NOMO-1 treated with DMSO at 0.1 percent for 48 hours (cell line): ENCODE data around the gene PANK3.
"Not testable (repeated sequence)": the region's sequence is repeated elsewhere in the genome, so short reads cannot be mapped to it uniquely, and the experiment has no call there.

ENCODE experiments used
- DNase-seq: peaks from one replicate; lab custom pipeline; 2025; ENCODE audit not compliant: unreplicated experiment; lab: John Stamatoyannopoulos, UW

The PANK3 gene

DNA sequence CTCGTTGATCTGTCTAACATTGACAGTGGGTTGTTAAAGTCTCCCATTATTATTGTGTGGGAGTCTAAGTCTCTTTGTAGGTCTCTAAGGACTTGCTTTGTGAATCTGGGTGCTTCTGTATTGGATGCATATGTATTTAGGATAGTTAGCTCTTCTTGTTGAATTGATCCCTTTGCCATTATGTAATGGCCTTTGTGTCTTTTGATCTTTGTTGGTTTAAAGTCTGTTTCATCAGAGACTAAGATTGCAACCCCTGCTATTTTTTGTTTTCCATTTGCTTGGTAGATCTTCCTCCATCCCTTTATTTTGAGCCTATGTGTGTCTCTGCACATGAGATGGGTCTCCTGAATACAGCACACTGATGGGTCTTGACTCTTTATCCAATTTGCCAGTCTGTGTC lies 17.0 kb upstream of the PANK3 start:
- DNase-seq: not testable (repeated sequence)

DNA sequence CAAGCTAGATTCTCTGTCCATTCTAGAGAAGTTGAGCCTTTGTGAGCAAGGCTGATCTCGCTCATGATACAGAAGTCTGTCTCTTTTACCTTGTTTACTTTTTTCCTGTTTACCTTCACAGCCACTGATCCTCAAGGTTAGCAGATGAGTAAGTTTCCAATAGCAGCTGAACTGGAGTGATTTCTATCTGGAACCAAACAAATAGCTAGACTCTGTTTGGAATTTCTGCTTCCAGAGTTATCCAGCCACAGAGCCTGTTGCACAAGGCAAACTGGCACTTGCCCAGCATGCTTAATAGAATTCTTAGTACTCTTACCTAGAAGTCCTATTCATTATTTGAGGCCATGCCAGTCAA lies 12.8 kb upstream of the PANK3 start:
- no peak for DNase-seq

DNA sequence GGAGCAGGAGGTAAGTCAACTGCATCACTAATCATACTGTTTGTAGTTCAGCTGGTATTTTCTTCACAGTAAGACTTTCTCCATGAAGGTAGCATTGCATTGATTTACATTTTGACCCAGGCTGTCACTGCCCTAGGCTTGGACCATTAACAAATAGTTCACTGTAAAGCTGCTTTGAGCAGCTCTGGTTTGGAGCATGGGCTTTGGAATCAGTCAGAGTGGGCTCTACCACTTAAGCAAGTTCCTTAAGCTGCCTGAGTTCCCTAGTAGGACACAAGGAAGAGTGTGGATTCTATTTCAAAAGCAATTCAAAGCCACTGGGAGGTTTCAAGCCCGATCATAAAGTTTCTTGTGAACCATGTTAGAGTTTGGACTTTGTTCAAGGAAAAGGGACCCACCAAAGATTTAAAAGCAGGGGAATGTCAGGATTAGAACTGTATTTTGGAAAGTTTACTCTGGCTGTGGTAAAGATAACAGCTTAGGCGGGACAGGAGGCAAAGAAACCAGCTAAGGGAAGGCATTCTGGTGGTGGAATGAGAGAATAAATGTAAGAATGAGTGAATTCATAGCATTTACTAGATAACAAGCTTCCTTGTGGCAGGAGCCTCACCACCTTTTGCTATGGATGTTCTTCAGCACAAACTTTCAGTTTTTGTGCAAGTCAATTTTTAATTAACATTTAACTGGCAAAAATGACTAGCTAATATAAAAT lies 12.3 kb upstream of the PANK3 start:
- no peak for DNase-seq

DNA sequence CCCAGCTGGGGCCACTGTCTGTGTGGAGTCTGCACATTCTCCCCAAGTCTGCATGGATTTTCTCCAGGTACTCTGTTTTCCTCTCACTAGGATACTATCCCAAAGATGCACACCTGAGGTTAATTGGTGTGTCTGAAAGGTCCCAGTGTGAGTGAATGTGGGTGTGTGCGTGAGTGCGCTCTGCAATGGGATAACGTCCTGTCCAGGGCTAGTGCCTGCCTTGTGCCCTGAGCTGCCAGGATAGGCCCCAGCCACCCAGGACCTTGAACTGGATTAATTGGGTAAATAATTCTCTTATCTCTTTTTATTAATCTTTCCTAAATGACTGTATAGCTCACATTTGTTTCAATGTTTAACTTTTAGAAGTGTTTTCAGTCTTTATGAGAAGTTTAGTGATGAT lies 11.5 kb upstream of the PANK3 start:
- no peak for DNase-seq

DNA sequence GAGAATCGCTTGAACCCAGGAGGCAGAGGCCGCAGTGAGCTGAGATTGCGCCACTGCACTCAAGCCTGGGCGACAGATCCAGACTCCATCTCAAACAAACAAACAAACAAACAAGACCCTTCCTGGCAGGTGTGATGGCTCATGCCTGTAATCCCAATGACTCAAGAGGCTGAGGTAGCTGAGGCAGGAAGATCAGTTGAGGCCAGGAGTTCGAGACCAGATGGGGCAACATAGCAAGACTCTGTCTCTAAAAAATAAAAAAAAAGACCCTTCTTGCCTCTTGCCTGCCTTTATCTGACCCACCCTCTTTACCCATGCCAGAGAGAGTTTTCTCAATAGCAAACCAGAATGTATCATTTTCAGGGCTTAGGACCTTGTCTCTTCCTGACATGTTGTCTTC lies 8.8 kb upstream of the PANK3 start:
- no peak for DNase-seq

DNA sequence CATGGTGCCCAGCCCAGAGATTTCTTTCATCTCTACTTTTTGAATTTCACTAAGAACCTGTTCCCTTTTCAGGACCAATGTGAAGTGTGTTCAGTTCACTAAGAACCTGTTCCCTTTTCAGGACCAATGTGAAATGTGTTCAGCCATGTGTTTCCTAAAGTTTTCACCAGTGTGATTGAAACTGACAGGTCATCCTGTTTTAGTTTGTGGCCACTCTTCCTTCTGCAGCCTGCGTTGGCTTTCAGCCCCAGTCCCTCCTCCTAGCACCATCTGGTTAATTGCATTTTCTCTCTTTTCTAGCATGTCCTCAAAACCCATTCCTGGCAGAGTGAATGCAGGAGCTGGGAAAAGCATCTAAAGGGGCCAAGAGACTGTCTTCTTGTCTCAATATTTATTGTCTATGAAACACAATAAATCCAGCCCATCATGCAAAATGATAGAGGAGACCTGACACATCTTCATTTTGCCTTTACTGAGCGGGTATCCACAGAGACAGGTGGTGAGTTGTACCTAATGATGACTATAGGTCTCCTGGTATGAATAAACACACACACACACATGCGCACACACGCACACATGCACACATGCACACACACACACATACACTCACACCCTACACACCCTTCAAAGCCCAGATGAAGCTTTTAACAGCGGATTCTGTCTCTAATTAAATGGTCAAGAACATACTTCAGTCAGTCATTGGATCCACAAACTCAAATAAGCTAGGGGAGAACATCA lies 6.1 kb upstream of the PANK3 start:
- DNase-seq: no peak

DNA sequence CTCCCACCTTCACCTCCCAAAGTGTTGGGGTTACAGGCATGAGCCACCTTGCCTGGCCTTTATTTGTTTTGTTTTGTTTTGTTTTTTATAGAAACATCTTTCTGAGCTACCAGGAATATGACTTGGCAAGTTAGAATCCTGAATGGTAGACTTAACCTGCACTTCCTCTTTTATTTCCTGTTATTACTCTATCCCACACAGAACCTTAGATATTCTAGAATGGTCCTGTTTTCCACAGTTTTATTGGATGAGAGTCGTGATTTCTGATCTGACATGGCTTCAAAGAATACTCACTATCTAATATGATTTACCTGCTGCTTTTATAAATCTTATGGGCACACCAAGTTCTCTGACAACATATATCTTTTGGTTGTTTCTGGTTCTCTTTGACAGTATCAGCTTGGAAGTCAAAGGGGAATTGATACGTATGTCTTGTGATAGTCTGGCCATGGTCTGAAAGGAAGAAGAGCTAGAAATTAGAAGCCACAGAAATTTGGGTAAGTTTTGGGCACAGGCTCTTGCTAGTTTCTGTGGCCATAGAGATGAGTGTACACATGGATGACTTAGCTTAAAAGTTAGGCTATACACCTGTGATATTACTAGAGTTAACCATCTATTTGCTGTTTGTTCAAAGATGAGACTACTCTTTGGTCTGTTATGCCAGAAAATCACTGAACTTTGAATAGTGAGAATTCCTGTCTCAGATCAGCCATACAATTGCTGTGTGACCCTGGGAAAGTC lies 4.7 kb upstream of the PANK3 start:
- DNase-seq: peak; percentile 12

DNA sequence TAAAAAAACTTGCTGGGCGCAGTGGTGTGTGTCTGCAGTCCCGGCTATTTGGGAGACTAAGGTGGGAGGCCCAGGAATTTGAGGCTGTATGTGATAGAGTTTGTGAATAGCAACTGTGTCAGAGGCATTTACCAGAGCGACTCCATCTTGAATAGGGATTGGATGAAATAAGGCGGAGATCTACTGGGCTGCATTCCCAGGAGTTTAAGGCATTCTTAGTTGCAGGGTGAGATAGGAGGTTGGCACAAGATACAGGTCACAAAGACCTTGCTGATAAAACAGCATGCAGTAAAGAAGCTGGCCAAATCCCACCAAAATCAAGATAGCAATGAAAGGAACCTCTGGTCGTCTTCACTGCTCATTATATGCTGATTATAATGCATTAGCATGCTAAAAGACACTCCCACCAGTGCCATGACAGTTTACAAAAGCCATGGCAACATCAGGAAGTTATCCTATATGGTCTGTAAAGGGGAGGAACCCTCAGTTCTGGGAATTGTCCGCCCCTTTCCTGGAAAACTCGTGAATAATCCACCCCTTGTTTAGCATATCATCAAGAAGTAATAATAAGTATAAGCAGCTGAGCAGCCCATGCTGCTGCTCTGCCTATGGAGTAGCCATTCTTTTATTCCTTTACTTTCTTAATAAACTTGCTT lies 1.8 kb upstream of the PANK3 start:
- DNase-seq: not testable (repeated sequence)

DNA sequence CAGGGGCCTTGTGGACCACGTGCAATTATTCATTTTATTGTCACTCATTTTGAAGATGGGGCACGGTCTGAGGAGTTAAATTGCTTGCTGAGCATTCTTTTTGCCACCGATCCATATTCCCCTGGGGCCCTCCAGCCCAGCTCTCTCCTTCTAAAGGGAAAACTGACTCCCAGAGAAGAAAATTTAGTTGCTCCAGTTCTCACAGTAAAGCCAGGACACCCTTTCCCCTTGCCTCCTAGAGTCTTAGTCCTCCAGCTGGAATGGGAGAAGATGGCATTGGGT lies 1.0 kb upstream of the PANK3 start:
- no peak for DNase-seq

DNA sequence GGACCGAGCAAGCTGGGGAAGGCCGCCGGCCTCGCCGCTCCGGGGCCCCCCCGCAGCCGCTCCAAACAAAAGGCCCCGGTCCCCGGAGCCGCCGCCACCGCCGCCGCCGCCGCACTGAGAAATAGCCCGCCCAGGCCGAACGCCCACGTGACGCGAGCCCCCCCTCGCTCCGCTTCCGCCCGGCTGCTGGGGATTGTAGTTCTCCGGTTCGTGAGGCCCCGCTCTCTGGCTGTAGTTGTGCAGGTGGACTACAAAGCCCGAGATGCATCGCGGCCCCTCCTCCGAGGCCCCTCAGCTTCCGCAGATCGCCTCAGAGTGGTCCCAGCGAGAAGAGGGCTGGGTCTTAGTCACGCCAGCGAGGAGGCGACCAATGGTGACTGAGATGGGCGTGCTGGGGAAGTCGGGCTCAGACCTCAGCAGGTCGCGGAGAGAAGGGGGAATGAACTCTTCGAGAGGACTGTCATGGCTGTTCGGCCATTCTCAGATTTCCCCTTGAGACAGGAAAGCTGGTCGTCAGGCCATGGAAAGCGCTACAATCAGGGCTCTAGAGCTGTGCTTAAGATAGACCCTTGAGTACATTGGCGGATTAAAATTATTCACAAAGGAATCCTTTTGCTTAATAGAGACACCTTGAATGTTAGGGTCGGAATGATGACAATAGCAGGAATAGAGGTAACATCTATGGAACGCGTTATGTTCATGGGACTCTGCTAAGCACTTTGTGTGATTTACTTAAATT lies 489 bp upstream of the PANK3 start:
- DNase-seq: peak; percentile 99

DNA sequence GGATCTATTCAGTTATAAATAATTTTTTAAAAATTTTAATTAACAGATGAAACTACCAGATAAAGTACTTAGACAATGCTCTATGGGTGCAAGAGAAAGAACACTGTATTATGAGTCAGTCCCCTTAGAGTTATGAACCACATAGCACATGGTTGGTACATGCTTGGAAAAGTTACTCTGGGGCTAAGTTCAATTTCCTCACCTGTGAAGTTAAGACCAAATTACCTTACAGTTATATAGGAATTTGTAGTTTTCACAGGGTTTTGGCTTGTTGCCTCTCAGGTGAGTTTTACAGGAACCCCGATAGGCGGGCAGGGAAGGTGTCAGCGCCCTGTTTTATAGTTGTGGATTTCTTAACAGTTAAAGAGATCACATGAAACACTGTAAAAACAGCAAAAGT lies 1.2 kb downstream of the PANK3 start:
- peak; percentile 20 for DNase-seq

DNA sequence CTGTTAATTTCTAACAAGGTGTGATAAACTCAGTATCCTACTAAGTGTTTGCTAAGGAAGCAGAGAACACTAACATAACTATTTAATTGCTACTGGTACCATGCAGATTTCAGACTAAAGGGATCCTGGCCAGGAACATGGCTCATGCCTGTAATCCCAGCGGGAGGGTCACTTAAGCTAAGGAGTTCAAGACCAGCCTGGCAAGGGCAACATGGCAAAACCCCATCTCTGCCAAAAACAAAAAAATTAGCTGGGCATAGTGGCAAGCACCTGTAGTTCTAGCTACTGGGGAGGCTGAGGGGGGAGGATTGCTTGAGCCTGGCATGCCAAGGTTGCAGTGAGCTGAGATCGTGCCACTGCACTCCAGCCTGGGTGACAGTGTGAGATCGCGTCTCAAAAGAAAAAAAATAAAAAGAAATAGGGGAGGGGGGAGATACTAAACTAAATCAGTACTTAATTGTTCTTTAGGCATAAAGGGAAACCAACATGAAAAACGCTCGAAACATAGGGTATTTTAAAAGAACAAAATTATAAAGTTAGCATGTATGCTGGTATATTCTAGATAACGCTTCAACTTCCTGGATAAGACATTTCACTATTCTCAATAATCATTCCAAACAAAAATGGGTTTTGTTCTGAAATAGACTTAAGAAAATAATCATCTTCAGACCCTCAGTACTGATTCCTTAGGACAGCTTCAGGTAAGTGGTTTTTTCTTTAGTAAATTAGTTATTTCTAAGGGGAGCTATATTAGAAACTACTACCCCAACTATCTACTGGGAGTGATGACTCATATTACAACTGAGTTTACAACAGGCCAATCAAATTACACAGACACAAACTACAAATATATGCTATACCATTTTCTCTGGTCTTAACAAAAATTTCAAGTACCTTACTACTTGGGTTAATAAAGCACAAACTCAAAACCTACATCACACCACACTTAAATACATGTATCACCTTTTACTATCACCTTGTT lies 3.5 kb downstream of the PANK3 start:
- no peak for DNase-seq

DNA sequence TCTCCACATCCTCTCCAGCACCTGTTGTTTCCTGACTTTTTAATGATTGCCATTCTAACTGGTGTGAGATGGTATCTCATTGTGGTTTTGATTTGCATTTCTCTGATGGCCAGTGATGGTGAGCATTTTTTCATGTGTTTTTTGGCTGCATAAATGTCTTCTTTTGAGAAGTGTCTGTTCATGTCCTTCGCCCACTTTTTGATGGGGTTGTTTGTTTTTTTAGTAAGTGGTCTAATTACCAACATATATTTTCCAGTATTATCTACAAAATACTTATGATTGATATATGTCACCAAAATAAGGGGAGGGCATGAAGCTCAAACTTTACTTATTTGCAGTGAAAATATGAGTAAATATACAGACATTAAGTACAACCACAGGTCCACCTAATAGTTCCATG lies 5.0 kb downstream of the PANK3 start:
- DNase-seq: not testable (repeated sequence)

DNA sequence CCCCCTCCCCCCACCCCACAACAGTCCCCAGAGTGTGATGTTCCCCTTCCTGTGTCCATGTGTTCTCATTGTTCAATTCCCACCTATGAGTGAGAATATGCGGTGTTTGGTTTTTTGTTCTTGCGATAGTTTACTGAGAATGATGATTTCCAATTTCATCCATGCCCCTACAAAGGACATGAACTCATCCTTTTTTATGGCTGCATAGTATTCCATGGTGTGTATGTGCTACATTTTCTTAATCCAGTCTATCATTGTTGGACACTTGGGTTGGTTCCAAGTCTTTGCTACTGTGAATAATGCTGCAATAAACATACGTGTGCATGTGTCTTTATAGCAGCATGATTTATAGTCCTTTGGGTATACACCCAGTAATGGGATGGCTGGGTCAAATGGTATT lies 5.5 kb downstream of the PANK3 start:
- DNase-seq: not testable (repeated sequence)

DNA sequence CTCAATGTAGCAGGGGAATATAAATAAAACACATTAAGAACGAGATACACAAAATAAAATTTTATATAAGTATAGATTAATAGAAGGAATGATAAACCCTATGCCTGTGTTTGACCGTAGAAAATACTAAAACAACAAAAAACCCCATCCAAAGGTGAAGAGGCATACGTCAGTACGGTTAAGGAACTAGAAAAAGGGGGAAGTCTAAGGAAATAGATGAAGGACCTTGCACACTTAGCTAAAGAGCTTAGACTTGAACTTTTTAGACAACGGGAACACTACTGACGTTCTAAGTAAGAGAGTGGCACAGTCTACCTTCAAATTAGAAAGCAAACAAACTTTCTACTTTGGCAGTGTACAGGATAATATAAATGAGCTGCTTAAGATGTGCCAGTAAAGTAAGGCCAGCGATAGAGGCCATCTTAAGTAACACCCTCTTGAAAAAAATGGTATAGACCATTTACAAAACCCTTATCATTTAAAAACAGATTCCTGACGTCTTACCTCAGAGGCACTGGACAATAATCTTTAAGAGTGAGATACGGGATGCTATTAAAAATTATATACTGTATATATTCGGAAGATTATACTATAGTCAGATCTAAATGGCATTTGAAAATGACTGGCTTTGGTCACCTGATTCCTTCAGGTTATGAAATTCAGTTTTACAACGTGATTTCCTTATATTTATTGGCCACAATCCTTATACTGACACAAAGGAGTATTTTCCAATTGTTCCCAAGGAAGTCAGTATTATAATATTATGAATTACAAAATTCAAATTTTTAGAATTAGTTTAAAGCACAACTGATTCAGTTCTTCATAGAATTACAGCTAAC lies 8.5 kb downstream of the PANK3 start:
- DNase-seq: no peak

DNA sequence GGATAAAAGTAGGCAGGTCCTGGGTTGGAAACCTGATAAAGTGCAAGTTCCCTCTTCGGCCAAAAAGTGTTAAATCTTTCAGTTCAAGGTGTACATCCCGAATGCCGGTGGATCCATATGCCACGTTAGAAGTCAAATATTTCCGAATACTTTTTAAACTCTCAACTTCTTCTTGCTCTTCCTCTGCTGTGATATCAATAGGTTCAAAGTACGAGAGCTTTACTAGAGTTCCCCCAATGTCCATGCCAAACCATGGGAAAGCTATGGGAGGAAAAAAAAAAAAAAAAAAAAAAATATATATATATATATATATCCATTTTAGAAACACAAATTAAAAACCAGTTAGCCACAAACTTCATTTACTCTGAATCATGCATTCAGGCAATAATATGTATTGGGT lies 10.4 kb downstream of the PANK3 start:
- no peak for DNase-seq

DNA sequence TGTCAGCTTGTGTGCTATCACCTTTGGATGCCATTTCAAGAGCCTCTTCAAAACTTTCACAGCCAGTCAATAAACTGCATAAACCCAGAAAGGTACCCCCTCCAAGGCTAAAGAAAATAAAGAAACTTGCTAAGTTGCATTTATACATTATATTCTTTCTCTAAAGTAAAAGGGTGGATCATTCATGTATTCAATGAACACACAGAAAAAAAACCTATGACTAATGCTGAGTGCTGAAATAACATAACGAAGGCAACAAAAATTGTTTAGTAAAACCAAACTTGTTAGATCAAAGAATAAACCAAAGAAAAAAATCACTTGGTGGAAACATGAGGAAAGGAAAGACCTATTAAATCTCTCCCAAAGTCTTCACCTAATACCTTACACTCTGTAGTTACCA lies 15.2 kb downstream of the PANK3 start:
- DNase-seq: no peak

DNA sequence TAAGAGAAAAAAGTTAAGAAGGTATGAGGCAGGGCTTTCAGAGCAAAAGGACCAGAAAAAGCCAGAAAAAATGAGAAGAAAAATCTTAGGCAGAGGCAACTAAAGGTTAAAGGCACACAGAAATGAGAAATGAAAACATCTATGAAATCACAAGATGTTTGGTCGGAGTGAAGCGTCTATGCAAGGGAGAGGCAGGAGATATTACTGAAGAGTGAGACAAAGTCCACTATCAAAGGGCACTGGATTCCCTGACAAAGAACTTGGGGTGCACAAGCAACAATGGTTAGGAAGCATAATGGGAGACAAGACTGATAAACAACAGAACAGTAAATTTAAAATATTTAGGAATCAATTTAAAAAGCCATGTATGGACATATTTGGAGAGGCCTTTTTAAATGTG lies 16.9 kb downstream of the PANK3 start:
- no peak for DNase-seq

DNA sequence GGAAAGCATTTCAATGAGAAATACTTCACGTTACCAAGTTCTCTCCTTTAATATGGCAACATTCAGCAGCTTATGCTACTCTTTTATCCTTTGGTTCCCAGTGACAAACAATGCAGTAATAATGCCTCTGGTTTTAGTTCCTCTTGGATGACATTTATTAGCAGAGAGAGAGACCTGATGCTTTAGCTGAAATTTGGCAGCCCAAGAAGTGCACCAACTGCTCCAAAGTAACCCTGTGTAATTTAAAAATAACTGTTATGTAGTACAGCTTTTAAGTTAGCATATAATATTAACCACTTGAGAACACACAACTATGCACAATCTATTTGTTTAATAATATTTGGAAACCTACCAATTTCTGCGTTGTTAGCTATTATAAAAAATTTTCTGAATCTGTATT lies 21.8 kb downstream of the PANK3 start:
- no peak for DNase-seq
